ENCODE measurements around the gene COL5A2.
A peak's percentile ranks its signal among the peaks of the same experiment; 100 is the strongest.

COL5A2 gene

GRCh38 chr2:189097934-189098333 lies 81.6 kb downstream of the COL5A2 start:
- no peak for DNase-seq (ENCODE audit: low spot score)

GRCh38 chr2:189096769-189097447 lies 82.7 kb downstream of the COL5A2 start:
- peak; percentile 86 for DNase-seq (ENCODE audit: low spot score)

GRCh38 chr2:189095101-189095500 lies 84.5 kb downstream of the COL5A2 start:
- DNase-seq (ENCODE audit: low spot score), result no peak

GRCh38 chr2:189092936-189093335 lies 86.6 kb downstream of the COL5A2 start:
- no peak for DNase-seq (ENCODE audit: low spot score)

- DNase-seq (ENCODE audit: low spot score), result no peak
These were observed 88.3 kb downstream of the COL5A2 start for GRCh38 chr2:189091253-189091652.

GRCh38 chr2:189088591-189089205 lies 90.9 kb downstream of the COL5A2 start:
- DNase-seq (ENCODE audit: low spot score), result no peak

GRCh38 chr2:189086710-189087109 lies 92.9 kb downstream of the COL5A2 start:
- DNase-seq (ENCODE audit: low spot score), result peak; percentile 26

GRCh38 chr2:189086250-189086649 lies 93.3 kb downstream of the COL5A2 start:
- DNase-seq (ENCODE audit: low spot score), result no peak

GRCh38 chr2:189083606-189084005 lies 96.0 kb downstream of the COL5A2 start:
- no peak for DNase-seq (ENCODE audit: low spot score)

GRCh38 chr2:189083106-189083505 lies 96.5 kb downstream of the COL5A2 start:
- DNase-seq (ENCODE audit: low spot score), result no peak

- DNase-seq (ENCODE audit: low spot score), result no peak
These were observed 97.1 kb downstream of the COL5A2 start for GRCh38 chr2:189082376-189082975.

GRCh38 chr2:189076572-189076971 lies 103.0 kb downstream of the COL5A2 start:
- DNase-seq (ENCODE audit: low spot score), result no peak

- DNase-seq (ENCODE audit: low spot score), result no peak
These were observed 103.4 kb downstream of the COL5A2 start for GRCh38 chr2:189076120-189076519.

GRCh38 chr2:189074506-189074905 lies 105.1 kb downstream of the COL5A2 start:
- DNase-seq (ENCODE audit: low spot score), result no peak

- DNase-seq (ENCODE audit: low spot score), result no peak
These were observed 107.5 kb downstream of the COL5A2 start for GRCh38 chr2:189072036-189072435.

- DNase-seq (ENCODE audit: low spot score), result no peak
These were observed 109.5 kb downstream of the COL5A2 start for GRCh38 chr2:189069855-189070619.

- no peak for DNase-seq (ENCODE audit: low spot score)
These were observed 113.5 kb downstream of the COL5A2 start for GRCh38 chr2:189066037-189066436.

- DNase-seq (ENCODE audit: low spot score), result no peak
These were observed 119.4 kb downstream of the COL5A2 start for GRCh38 chr2:189060096-189060642.

GRCh38 chr2:189057316-189057715 lies 122.2 kb downstream of the COL5A2 start:
- DNase-seq (ENCODE audit: low spot score), result no peak

GRCh38 chr2:189056200-189057106 lies 123.1 kb downstream of the COL5A2 start:
- DNase-seq (ENCODE audit: low spot score), result no peak

GRCh38 chr2:189050165-189050712 lies 129.3 kb downstream of the COL5A2 start:
- DNase-seq (ENCODE audit: low spot score), result no peak

Measured in kidney tubule cell (primary cell).